SK-N-SH treated with all-trans-retinoic acid at 6 μM for 48 hours (cell line): ENCODE results near the gene NUDT9.

ENCODE experiments used
- GLIS3 ChIP-seq: fragments of 250-450 bp; sonication (Bioruptor Pico); IDR thresholded peaks from 2 replicates; pipeline ENCODE4 v1.5.0; 2020; ENCODE audit warnings: mild to moderate bottlenecking, moderate library complexity
- TCF4 ChIP-seq: fragments of 250-450 bp; sonication (Bioruptor Pico); IDR thresholded peaks from 2 replicates; pipeline ENCODE4 v1.8.0; 2021; ENCODE audit warnings: mild to moderate bottlenecking, moderate library complexity, borderline replicate concordance
- TOX ChIP-seq: fragments of 250-450 bp; sonication (Bioruptor Pico); IDR thresholded peaks from 2 replicates; pipeline ENCODE4 v1.8.0; 2021; ENCODE audit warnings: mild to moderate bottlenecking, moderate library complexity, borderline replicate concordance
- ZC3H10 ChIP-seq: fragments of 250-450 bp; sonication (Bioruptor Pico); IDR thresholded peaks from 2 replicates; pipeline ENCODE4 v1.5.1; 2021; ENCODE audit warnings: mild to moderate bottlenecking, moderate library complexity
- ZFP30 ChIP-seq: fragments of 450-650 bp; formaldehyde crosslinking; IDR thresholded peaks from 2 replicates; pipeline ENCODE4 v1.5.0; 2022; ENCODE audit warnings: mild to moderate bottlenecking, moderate library complexity
- ZNF70 ChIP-seq: fragments of 450-650 bp; formaldehyde crosslinking; IDR thresholded peaks from 2 replicates; pipeline ENCODE4 v1.5.0; 2020; ENCODE audit warnings: mild to moderate bottlenecking, moderate library complexity
- TF ChIP-seq, protein P1 (sequence below): fragments of 250-450 bp; sonication (Bioruptor Pico); IDR thresholded peaks from 2 replicates; pipeline ENCODE4 v1.5.1; 2021; ENCODE audit warnings: mild to moderate bottlenecking, moderate library complexity
- TF ChIP-seq, protein P2 (sequence below): fragments of 250-450 bp; sonication (Bioruptor Pico); IDR thresholded peaks from 2 replicates; pipeline ENCODE4 v1.5.1; 2020; ENCODE audit warnings: low read depth, mild to moderate bottlenecking, moderate library complexity
- TF ChIP-seq, protein P3 (sequence below): fragments of 250-450 bp; sonication (Bioruptor Pico); IDR thresholded peaks from 2 replicates; pipeline ENCODE4 v1.8.0; 2020; ENCODE audit warnings: mild to moderate bottlenecking, moderate library complexity, borderline replicate concordance

DNA sequence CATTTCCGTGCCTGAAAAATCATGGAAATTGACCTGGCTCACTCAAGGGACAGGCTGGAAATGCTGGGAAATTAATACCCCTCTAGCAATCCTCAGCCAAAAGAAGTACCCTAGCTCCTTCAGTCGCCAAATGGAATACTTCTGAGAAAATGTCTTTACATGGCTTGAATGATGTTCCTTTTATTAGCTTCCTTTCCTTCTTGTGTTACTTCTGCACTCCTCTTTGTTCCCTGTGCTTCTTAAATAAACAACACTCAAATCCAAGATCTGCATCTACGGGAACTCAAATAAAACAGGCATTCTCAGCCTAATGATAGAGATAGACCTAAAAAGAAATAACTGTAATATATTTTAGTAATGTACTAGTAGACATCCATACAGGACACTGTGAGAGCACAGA, 70.7 kb downstream of the NUDT9 start:
- TF ChIP-seq, protein P1, sequence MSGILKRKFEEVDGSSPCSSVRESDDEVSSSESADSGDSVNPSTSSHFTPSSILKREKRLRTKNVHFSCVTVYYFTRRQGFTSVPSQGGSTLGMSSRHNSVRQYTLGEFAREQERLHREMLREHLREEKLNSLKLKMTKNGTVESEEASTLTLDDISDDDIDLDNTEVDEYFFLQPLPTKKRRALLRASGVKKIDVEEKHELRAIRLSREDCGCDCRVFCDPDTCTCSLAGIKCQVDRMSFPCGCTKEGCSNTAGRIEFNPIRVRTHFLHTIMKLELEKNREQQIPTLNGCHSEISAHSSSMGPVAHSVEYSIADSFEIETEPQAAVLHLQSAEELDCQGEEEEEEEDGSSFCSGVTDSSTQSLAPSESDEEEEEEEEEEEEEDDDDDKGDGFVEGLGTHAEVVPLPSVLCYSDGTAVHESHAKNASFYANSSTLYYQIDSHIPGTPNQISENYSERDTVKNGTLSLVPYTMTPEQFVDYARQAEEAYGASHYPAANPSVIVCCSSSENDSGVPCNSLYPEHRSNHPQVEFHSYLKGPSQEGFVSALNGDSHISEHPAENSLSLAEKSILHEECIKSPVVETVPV, result no peak
- TF ChIP-seq ZNF70 (CRISPR knock-in tag), result no peak
- no peak for TF ChIP-seq ZC3H10
- no peak for TF ChIP-seq GLIS3
- TF ChIP-seq ZFP30 (CRISPR knock-in tag), result no peak
- TF ChIP-seq, protein P2, sequence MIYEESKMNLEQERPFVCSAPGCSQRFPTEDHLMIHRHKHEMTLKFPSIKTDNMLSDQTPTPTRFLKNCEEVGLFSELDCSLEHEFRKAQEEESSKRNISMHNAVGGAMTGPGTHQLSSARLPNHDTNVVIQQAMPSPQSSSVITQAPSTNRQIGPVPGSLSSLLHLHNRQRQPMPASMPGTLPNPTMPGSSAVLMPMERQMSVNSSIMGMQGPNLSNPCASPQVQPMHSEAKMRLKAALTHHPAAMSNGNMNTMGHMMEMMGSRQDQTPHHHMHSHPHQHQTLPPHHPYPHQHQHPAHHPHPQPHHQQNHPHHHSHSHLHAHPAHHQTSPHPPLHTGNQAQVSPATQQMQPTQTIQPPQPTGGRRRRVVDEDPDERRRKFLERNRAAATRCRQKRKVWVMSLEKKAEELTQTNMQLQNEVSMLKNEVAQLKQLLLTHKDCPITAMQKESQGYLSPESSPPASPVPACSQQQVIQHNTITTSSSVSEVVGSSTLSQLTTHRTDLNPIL (CRISPR knock-in tag), result no peak
- TF ChIP-seq, protein P3, sequence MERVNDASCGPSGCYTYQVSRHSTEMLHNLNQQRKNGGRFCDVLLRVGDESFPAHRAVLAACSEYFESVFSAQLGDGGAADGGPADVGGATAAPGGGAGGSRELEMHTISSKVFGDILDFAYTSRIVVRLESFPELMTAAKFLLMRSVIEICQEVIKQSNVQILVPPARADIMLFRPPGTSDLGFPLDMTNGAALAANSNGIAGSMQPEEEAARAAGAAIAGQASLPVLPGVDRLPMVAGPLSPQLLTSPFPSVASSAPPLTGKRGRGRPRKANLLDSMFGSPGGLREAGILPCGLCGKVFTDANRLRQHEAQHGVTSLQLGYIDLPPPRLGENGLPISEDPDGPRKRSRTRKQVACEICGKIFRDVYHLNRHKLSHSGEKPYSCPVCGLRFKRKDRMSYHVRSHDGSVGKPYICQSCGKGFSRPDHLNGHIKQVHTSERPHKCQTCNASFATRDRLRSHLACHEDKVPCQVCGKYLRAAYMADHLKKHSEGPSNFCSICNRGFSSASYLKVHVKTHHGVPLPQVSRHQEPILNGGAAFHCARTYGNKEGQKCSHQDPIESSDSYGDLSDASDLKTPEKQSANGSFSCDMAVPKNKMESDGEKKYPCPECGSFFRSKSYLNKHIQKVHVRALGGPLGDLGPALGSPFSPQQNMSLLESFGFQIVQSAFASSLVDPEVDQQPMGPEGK (CRISPR knock-in tag), result no peak
- TF ChIP-seq TCF4 (CRISPR knock-in tag), result no peak
- TF ChIP-seq TOX (CRISPR knock-in tag), result no peak
